PFSK-1 (cell line): ENCODE measurements around the gene CHD8.

Experiments
- FOXP2 ChIP-seq: optimal IDR thresholded peaks from 2 replicates; pipeline ENCODE3; 2011; ENCODE audit warnings: borderline replicate concordance, control low read depth, inconsistent platforms; ENCODE audit not compliant: insufficient read depth; ENCODE audit errors: extremely low read length, extremely low read depth
- POLR2AphosphoS5 ChIP-seq: IDR thresholded peaks from 2 replicates; pipeline ENCODE4 v1.6.1; 2012; ENCODE audit warnings: low read depth, mild to moderate bottlenecking, control low read depth, low read length, moderate library complexity
- REST ChIP-seq, 2 experiments: IDR thresholded peaks; 2 replicates each; pipeline versions ENCODE4 v1.6.1 to v1.8.0; 2011 to 2012; ENCODE audit warnings: low read depth in 2 of 2, low read length in 2 of 2, control low read depth in 1 of 2, inconsistent platforms in 1 of 2, mild to moderate bottlenecking in 1 of 2, moderate library complexity in 1 of 2; ENCODE audit not compliant: insufficient read depth in 1 of 2
- SIN3A ChIP-seq: IDR thresholded peaks from 2 replicates; pipeline ENCODE4 v1.6.1; 2012; ENCODE audit warnings: mild to moderate bottlenecking, low read length, moderate library complexity, borderline replicate concordance; ENCODE audit not compliant: insufficient read depth
- TAF1 ChIP-seq: IDR thresholded peaks from 2 replicates; pipeline ENCODE4 v1.6.1; 2012; ENCODE audit warnings: low read length, control low read depth, borderline replicate concordance; ENCODE audit not compliant: insufficient read depth

CHD8 gene

GRCh38 chr14:21379338-21379737 is 76.6 kb downstream of the CHD8 start:
- no peak for TF ChIP-seq TAF1
- no peak for TF ChIP-seq REST (IDR thresholded peaks at IDR 0.05; ENCODE audit: insufficient read depth in 1 of 2, low read depth in 2 of 2, low read length in 2 of 2)
- TF ChIP-seq FOXP2, result no peak
- TF ChIP-seq SIN3A, result no peak
- TF ChIP-seq POLR2AphosphoS5, result no peak

- TF ChIP-seq TAF1 (no peak), SIN3A (no peak), REST (IDR thresholded peaks at IDR 0.05; ENCODE audit: insufficient read depth in 1 of 2, low read depth in 2 of 2, low read length in 2 of 2) (no peak), POLR2AphosphoS5 (no peak), FOXP2 (no peak)
Observed at GRCh38 chr14:21373980-21374379, 81.9 kb downstream of the CHD8 start.

GRCh38 chr14:21369949-21370679 is 85.8 kb downstream of the CHD8 start:
- TF ChIP-seq SIN3A (no peak), REST (IDR thresholded peaks at IDR 0.05; ENCODE audit: insufficient read depth in 1 of 2, low read depth in 2 of 2, low read length in 2 of 2) (no peak), FOXP2 (no peak)

- no peak for TF ChIP-seq POLR2AphosphoS5
- TF ChIP-seq FOXP2, result no peak
- TF ChIP-seq REST (IDR thresholded peaks at IDR 0.05; ENCODE audit: insufficient read depth in 1 of 2, low read depth in 2 of 2, low read length in 2 of 2), result no peak
- no peak for TF ChIP-seq SIN3A
Observed at GRCh38 chr14:21367582-21368144, 88.3 kb downstream of the CHD8 start.

GRCh38 chr14:21356511-21356910 is 99.4 kb downstream of the CHD8 start:
- TF ChIP-seq REST (IDR thresholded peaks at IDR 0.05; ENCODE audit: insufficient read depth in 1 of 2, low read depth in 2 of 2, low read length in 2 of 2) (no peak), POLR2AphosphoS5 (no peak), FOXP2 (no peak), TAF1 (no peak), SIN3A (no peak)
